ENCODE results near the gene SLC4A5.

Gene SLC4A5

GRCh38 chr2:74367789-74368188, 24.6 kb upstream of the SLC4A5 start:
- Histone ChIP-seq H3K27ac (no peak overlapping the region), H3K4me3 (no peak overlapping the region)
- no peak for TF ChIP-seq CTCF (IDR thresholded peaks at IDR 0.05)
- DNase-seq (ENCODE audit: low spot score) = no peak

GRCh38 chr2:74366036-74366435, 22.8 kb upstream of the SLC4A5 start:
- Histone ChIP-seq H3K4me3 (no peak overlapping the region), H3K27ac (no peak overlapping the region)
- TF ChIP-seq CTCF (IDR thresholded peaks at IDR 0.05) = no peak
- no peak for DNase-seq (ENCODE audit: low spot score)

GRCh38 chr2:74364533-74365505, 21.6 kb upstream of the SLC4A5 start:
- no peak for DNase-seq (ENCODE audit: low spot score)
- H3K27ac ChIP-seq = no peak overlapping the region
- no peak for TF ChIP-seq CTCF (IDR thresholded peaks at IDR 0.05)
- H3K4me3 ChIP-seq = no peak overlapping the region

- DNase-seq (ENCODE audit: low spot score) = no peak
- H3K4me3 ChIP-seq = no peak overlapping the region
- no peak for TF ChIP-seq CTCF (IDR thresholded peaks at IDR 0.05)
- H3K27ac ChIP-seq = no peak overlapping the region
Measured at GRCh38 chr2:74361327-74361726, 18.1 kb upstream of the SLC4A5 start.

GRCh38 chr2:74357627-74358026, 14.4 kb upstream of the SLC4A5 start:
- DNase-seq (ENCODE audit: low spot score) = no peak
- no peak overlapping the region for H3K4me3 ChIP-seq
- H3K27ac ChIP-seq = no peak overlapping the region
- no peak for TF ChIP-seq CTCF (IDR thresholded peaks at IDR 0.05)

GRCh38 chr2:74349889-74350288, 6.7 kb upstream of the SLC4A5 start:
- H3K4me3 ChIP-seq = no peak overlapping the region
- TF ChIP-seq CTCF (IDR thresholded peaks at IDR 0.05) = no peak
- H3K27ac ChIP-seq = no peak overlapping the region
- DNase-seq (ENCODE audit: low spot score) = no peak

GRCh38 chr2:74347742-74348141, 4.5 kb upstream of the SLC4A5 start:
- H3K27ac ChIP-seq = no peak overlapping the region

More at GRCh38 chr2:74347742-74348141, 4.5 kb upstream of the SLC4A5 start:
- DNase-seq (ENCODE audit: low spot score) = no peak
- H3K4me3 ChIP-seq = no peak overlapping the region
- TF ChIP-seq CTCF (IDR thresholded peaks at IDR 0.05) = no peak
